NCI-H460 (cell line): ENCODE results near the gene GRIN1. TPM values are rescaled to one million over a fixed set of nuclear protein-coding genes. Genes with fewer than 3 reads are reported as not detected.

ENCODE experiments used
- DNase-seq: peaks from one replicate; pipeline ENCODE4 v3.0.0-alpha.2; 2016; ENCODE audit warnings: low read depth; ENCODE audit errors: extremely low read depth
- total RNA-seq: library from RNA; depleted of rRNA; stranded (reverse); fragments of >200 nt; shearing (Covaris generic); gene quantifications from 2 replicates; pipeline ENCODE4 v1.2.3, GENCODE V29; 2014

Gene GRIN1
- total RNA-seq, 1 experiment from 2014 or later = not detected

DNA sequence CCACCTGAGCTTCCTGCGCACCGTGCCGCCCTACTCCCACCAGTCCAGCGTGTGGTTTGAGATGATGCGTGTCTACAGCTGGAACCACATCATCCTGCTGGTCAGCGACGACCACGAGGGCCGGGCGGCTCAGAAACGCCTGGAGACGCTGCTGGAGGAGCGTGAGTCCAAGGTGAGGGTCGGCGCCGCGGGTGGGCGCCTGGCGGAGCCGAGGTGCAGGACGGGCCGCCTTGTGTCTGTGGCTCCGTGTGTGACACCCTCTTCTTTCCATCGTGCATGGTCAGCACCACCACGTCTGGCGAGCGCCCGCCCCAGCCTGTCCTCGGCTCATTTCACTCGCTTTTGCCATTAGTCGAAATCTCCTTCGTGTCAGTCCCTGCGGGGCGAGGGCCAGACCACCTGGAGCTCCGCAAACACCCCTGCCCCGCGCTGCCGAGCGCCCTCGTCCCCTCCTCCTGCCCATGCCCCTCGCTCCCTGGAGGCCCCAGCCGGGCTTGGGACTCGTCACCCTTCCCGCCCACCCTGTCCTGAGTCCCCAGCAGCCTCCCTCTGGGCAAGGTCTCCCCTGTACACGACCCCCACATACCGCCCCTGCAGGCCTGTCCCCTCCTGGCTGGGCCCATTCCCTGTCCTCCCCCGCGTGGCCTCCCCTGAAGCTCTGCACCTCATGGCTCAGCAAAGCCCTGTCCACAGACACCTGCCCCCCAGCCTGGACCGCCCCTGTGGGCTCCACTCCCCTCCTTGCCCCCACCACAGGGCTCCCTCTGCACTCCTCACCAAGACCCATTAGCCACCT is 7.0 kb downstream of the GRIN1 start:
- no peak for DNase-seq

- DNase-seq = no peak
These were observed 7.6 kb downstream of the GRIN1 start for GRCh38 chr9:137146527-137146918.

DNA sequence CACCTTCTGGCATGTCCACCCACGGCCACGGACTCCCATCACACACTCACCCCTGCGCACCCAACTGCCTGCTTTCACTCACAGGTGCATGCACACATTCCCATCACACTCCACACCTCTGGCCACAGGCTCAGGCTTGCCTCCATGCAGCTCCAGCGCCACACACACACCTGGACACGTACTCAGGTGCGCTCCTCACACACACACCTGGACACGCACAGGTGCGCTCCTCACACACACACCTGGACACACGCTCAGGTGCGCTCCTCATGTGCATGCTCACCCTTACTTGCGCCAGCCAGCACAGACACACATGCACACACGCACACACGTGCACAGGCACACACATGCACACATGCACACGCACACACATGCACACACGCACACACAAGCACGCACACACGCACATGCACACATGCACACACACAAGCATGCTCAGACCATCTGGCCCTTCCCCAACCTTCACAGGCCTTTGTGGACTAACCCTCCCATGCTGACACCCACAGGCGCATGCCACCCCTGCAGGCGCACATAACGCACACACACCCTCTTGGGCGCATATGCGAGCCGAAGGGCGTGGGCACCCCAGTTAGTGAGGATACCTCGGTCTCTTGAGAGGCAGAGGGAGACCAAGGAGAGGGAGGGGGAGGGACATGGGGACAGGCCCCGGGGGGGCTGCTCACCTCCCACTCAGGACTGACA is 8.3 kb downstream of the GRIN1 start:
- DNase-seq = no peak

DNA sequence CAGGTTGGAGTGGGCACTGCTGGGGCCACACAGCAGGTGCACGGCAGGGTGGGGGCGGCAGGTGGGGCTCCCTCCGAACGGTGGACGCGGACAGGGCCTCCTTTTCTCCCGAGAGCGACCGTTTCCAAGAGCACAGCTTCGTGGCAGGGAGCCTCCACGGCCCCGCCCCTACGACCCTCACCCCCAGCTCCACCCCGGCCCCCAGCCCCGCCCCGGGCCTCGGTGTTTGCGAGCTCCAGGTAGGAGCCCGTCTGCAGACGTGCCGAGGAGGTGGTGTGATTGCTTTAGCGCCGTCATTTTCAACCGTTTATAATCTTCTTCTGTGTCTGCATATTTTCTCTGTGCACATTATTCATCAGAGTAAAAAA is 8.8 kb downstream of the GRIN1 start:
- DNase-seq = no peak

DNA sequence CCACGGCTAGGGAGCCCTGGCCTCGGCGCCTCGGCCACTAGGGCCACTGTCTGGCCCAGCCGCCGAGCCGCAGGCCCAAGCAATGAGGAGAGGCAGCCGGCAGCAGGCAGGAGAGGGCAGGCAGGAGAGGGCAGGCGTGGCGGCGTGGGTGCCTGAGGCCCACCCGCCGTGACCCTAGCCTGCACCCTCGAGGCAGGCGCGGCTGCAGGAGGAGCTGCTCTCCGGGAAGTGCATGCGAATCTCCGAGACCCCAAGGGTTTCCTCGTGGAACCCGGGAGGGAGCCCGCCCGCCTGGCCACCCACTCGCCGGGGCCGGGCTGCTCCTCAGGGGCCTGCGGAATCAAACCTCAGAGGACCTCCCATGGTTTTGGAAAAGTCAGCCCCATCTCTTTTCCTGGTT is 9.3 kb downstream of the GRIN1 start:
- DNase-seq = no peak

- DNase-seq = no peak
These were observed 9.7 kb downstream of the GRIN1 start for GRCh38 chr9:137148661-137149060.

- no peak for DNase-seq
These were observed 10.4 kb downstream of the GRIN1 start for GRCh38 chr9:137149363-137149762.

DNA sequence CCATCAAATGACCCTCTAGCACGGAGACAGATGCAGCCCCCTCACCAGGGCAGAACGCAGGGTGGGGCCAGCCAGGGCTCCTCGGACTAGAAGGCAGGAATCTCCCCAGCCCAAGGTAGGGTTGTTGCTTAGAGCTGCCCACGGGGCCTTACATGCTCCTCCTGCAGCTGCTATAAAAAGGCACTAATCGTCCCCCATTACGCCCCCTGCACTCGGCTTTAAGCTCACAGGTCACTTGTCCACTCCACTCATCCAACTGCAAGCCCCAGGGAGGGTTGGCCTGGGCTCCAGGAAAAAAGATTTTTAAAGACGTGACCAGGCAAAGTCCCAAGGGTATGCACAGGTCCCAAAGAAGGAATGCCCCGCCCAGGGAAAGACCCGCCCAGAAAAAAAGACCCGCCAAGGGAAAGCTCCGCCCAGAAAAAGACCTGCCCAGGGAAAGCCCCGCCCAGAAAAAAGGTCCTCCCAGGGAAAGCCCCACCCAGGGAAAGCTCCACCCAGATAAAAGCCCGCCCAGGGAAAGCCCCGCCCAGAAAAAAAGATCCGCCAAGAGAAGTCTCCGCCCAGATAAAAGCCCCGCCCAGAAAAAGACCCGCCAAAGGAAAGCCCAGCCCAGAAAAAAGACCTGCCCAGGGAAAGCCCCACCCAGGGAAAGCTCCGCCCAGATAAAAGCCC is 11.1 kb downstream of the GRIN1 start:
- no peak for DNase-seq

GRCh38 chr9:137150617-137151457 is 11.9 kb downstream of the GRIN1 start:
- peak; percentile 87 for DNase-seq

- no peak for DNase-seq
These were observed 14.0 kb downstream of the GRIN1 start for GRCh38 chr9:137152844-137153405.

- DNase-seq = no peak
These were observed 17.8 kb downstream of the GRIN1 start for GRCh38 chr9:137156567-137157375.

- DNase-seq = no peak
These were observed 18.9 kb downstream of the GRIN1 start for GRCh38 chr9:137157618-137158415.

GRCh38 chr9:137158625-137159024 is 19.7 kb downstream of the GRIN1 start:
- no peak for DNase-seq

DNA sequence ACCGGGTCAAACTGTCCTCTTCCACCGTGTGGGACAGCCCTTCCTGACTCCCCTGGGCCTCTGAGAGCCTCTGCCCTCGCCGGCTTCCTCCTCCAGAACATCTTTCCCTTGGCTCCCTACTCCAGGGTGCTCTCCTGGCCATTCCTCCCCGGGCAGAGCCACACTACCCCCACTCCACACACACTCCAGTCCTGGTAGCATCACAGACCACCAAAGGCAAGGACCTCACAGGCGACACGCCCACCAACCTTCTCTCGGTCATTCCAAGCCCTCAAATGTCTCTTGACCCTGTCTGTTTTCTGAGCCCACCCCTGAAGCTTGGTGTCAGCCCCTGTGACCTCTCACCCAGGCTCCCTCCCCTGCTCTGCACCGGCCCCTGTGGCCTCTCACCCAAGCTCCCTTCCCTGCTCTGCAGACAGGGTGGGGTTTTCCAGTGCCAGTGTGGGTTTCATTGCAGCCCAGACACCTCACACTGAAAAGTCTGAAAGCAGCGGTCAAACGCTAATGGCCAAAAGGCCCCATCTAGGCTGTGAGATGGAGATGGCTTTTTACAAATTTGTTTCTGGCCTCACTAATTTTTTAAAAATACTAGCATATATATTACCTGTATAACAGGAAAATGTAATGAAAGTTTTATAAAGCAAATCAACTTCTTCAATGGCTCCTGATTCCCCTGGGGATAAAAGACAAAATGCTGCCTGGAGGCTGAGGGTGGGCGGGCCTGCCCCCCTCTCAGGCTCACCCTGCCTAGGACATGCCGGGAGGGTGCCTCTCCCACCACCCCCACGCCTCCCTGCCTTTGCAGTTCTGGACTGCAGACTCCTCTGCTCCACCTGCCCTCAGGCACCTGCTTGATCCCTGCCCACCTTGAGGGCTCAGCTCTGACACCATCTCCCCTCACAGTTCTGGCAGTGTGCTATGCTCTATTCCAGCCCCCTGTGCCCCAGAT is 20.4 kb downstream of the GRIN1 start:
- no peak for DNase-seq

DNA sequence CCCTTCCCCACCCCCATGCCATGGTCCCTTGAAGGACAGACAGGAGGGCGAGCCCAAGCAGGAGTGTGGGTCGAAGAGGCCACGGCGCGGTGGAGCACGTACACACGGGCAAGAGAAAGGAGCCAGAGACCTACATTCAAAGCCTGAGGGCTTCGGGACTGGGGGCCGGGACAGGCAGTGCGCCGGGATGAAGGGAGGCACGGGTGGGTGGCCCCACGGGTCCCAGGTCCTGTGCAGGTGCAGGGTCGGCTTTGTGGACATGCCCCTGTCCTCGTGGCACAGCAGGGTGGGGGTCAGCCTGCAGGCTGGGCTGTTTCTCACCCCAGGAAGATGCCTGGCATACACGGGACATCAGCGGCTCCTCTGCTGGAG is 21.1 kb downstream of the GRIN1 start:
- no peak for DNase-seq

DNA sequence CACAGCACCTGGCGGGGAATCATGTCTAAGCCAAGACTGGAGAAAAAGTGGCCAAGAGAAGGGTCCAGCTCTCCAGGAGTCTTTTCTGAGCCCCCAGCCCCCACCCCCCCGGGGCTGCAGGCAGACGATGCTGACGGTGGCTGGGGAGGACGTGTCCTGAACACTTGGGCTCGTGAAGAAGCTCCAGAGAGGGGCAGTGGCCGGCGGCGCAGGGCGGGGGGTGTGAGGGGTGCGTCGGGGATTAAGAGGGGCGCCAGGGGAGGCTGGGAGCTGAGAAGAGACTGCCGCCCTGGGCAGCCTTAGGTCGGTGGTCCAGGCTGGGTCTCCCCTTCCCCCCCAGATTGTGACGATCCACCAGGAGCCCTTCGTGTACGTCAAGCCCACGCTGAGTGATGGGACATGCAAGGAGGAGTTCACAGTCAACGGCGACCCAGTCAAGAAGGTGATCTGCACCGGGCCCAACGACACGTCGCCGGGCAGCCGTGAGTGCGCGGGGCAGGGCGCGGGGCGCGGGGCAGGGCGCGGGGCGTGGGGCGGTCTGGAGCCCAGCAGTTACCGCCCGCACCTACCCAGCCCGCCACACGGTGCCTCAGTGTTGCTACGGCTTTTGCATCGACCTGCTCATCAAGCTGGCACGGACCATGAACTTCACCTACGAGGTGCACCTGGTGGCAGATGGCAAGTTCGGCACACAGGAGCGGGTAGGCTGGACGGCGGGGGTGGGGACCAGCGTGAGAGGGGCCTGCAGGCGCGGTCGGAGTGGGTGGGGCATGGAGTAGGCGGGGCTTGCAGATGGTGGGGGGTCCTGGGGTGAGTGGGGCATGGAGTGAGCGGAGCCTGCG is 22.0 kb downstream of the GRIN1 start:
- no peak for DNase-seq
